Uterus (tissue), 2 donors: ENCODE data around the gene CLSTN2.

ENCODE experiments used
- POLR2A ChIP-seq, 2 donors: fragments of 450-650 bp; IDR thresholded peaks; one replicate each; pipeline ENCODE4 v1.6.1; 2016; ENCODE audit warnings: antibody characterized with exemption in 2 of 2, mild to moderate bottlenecking in 1 of 2, moderate library complexity in 1 of 2
- TF ChIP-seq, protein P1 (sequence below), 4 experiments: fragments of 200-600 bp in 2 of 4; fragments of 450-650 bp in 2 of 4; sonication (generic) in 2 of 4; IDR thresholded peaks; one replicate each; pipeline ENCODE4 v1.5.1; 2016 to 2019; ENCODE audit warnings: antibody characterized with exemption in 4 of 4, mild to moderate bottlenecking in 2 of 4, moderate library complexity in 1 of 4

GRCh38 chr3:140432229-140432669 lies 497.3 kb downstream of the CLSTN2 start:
- TF ChIP-seq, protein P1, sequence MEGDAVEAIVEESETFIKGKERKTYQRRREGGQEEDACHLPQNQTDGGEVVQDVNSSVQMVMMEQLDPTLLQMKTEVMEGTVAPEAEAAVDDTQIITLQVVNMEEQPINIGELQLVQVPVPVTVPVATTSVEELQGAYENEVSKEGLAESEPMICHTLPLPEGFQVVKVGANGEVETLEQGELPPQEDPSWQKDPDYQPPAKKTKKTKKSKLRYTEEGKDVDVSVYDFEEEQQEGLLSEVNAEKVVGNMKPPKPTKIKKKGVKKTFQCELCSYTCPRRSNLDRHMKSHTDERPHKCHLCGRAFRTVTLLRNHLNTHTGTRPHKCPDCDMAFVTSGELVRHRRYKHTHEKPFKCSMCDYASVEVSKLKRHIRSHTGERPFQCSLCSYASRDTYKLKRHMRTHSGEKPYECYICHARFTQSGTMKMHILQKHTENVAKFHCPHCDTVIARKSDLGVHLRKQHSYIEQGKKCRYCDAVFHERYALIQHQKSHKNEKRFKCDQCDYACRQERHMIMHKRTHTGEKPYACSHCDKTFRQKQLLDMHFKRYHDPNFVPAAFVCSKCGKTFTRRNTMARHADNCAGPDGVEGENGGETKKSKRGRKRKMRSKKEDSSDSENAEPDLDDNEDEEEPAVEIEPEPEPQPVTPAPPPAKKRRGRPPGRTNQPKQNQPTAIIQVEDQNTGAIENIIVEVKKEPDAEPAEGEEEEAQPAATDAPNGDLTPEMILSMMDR (IDR thresholded peaks at IDR 0.05), result no peak
- no peak for TF ChIP-seq POLR2A (IDR thresholded peaks at IDR 0.05)
